Adipose tissue (tissue), 3 donors: ENCODE data around the gene HSPG2. TPM values are rescaled to one million over a fixed set of nuclear protein-coding genes. Genes with fewer than 3 reads are reported as not detected.

ENCODE experiments used
- H3K27ac ChIP-seq: one replicate; pipeline ENCODE4 v1.5.1; 2013; ENCODE audit warnings: low read depth, low read length
- WGBS, 3 donors: extraction: QIAGEN DNeasy Blood & Tissue Kit; methylation state at CpG; one replicate each; pipeline ENCODE4 v1.1.7; 2013; 5-methylcytosine and 5-hydroxymethylcytosine counted together
- polyA plus RNA-seq, 3 donors: library from polyadenylated mRNA; stranded (reverse); fragments of 200-250 nt; gene quantifications; one replicate each; pipeline ENCODE4 v1.2.3, GENCODE V29; 2013
- donor health status: healthy with polysubstance abuse.
- donor health status: Bipolar disorder and iron deficiency.
- donor health status: healthy.

HSPG2 gene
- polyA plus RNA-seq, 3 donors, result 34.7 to 225 (median 214) TPM

DNA sequence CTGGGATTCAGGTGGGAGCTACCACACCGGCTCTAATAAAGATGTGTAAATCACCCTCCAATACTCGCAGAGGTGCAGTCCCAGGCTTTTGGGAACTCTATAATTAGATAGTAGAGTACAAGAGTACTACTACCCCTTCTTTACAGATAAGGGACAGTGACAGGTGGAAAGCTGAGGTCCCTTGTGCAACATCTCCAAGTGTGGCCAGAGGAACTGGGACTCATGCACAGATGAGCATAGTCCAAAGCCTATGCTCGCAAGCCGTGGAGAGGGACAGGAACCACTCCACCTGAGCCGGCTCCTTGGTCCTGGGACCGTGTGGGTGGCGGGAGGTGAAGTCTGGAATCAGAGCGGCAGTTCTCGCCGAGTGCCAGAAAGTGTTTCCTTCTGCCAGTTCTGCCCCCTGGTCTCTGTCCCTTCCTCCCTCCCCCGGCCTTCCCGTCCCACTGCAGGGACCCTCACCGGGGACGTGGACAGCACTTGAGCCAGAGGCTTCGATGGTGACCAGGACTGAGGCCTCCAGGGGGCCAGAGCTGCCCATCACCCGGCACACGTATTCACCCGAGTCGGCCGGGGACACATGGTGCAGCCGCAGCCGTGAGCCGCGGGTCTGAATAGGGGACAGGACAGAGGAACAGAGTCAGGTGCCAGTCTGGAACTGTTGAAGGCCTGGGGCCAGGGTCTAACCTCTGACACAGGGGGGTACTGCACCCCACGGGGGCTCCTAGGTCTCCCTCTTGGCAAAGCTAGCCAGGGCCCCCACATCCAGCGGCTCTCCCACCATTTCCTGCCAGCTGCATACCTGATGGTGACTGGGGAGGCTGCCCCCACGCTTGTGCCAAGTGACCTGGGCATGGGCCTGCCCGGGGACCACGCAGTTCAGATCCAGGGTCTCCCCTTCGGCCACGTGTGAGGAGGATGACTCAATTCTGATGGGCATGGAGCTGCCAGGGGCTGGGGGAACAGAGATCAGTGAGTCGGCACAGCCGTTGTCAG, 91.2 kb downstream of the HSPG2 start:
- 90 to 94% (median 92%) methylated on average over 33 of the region's 33 CpGs for WGBS, 3 donors
- H3K27ac ChIP-seq, result no peak overlapping the region

DNA sequence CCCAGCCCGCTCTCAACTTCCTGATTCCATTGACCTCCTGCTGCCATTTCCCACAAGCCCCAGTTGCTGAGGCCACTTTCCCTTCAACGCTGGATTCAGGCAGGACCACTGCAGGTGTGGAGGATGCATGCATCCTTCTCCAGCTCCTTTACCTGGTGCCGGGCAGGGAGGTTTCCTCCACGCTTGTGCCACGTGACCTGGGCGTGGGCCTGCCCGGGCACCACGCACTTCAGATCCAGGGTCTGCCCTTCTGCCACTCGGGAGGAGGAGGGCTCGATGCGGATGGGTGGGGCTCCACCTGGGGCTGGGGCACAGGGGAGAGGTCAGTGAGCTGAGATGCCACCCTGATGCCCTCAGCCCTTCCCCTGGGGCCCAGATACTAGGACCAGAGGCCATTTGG, 93.1 kb downstream of the HSPG2 start:
- 86 to 94% (median 89%) methylated on average over 11 of the region's 11 CpGs for WGBS, 3 donors
- no peak overlapping the region for H3K27ac ChIP-seq

DNA sequence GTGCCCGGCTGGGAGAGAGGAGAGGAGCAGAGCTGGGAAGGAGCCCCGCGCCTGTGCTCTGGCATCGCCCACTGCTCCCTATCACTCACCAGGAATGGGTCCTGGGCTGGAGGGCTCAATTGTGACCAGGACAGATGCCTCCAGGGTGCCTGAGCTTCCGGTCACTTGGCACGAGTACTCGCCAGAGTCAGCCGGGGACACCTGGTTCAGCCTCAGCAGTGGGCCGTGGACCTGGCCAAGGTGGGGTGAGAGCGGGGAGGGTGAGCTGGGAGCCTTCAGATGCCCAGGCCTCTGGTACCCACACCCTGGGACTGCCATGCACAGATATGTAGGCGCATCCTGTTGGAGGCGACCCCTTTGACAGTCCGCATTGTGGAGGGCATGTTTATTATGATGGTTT, 93.9 kb downstream of the HSPG2 start:
- H3K27ac ChIP-seq, result no peak overlapping the region
- WGBS, 3 donors, result 92 to 96% (median 95%) methylated on average over 13 of the region's 13 CpGs

DNA sequence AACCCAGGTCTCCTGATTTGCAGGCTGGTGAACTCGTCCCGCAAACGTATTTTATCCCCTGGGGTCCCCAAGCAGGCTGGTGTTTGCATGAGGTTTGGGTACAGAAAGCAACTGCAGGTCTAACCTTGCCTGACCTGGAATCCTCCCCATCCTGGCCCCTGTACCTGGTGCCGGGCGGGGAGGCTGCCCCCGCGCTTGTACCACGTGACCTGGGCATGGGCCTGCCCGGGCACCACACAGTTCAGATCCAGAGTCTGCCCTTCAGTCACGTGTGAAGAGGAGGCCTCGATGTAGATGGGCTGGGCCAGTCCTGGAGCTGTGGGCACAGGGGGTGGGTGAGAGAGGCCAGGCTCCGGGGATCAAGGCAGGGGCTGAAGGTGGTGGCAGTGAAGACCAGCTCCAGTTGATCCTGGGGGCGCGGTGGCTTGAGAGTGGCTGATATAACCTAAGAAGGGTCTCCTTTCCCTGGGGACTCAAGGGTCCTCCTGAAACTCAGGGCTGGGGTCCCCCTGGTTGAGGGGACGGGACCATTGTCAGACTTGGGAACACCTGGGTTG, 94.4 kb downstream of the HSPG2 start:
- 81 to 94% (median 92%) methylated on average over 15 of the region's 15 CpGs for WGBS, 3 donors
- no peak overlapping the region for H3K27ac ChIP-seq

DNA sequence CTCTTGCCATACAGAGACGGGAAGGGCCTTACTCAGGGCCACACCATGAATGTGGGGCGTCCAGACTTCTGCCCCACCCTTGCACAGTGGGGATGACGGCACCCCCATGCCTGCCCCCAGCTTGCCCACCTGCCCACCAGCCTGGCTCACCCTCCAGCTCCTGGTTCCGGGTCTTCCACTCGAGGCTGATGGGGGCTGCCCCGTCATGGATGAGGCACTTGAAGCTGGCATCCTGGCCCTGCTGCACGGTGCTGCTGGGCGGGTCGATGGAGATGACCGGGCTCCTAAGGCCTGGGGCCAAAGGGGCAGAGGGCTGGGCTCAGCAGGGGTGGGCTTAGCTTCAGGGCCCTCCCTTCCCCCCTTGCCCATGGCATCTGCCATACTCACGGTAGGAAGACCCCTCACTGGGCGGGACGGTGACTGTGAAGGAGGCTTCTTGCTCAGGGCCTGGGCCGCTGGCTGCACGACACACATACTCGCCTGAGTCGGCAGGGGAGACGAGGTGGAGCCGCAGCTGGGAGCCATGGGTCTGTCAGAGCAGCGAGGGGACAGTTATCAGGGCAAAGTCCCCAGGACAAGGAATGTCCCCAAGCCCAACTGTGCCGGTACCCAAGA, 95.2 kb downstream of the HSPG2 start:
- WGBS, 3 donors, result 88 to 94% (median 94%) methylated on average over 21 of the region's 21 CpGs
- H3K27ac ChIP-seq, result no peak overlapping the region

DNA sequence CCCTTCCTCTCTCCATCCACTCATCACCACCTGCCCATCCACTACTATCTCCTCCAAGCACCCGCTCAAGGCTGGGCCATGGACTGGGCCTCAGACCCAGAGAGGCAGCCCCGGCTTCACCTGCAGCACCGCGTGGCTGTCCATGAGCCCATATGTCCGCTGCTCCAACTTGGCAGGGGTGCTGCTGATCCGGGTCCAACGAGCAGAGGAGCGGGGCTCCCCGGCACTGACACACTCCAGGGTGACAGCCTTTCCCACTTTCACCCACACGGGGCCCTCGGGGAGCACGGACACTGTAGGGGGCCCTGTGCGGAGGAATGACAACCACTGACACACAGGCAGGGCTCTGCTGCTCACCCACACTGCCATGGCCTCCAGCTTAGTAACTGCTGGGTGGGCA, 96.1 kb downstream of the HSPG2 start:
- no peak overlapping the region for H3K27ac ChIP-seq
- 90 to 96% (median 91%) methylated on average over 13 of the region's 13 CpGs for WGBS, 3 donors

DNA sequence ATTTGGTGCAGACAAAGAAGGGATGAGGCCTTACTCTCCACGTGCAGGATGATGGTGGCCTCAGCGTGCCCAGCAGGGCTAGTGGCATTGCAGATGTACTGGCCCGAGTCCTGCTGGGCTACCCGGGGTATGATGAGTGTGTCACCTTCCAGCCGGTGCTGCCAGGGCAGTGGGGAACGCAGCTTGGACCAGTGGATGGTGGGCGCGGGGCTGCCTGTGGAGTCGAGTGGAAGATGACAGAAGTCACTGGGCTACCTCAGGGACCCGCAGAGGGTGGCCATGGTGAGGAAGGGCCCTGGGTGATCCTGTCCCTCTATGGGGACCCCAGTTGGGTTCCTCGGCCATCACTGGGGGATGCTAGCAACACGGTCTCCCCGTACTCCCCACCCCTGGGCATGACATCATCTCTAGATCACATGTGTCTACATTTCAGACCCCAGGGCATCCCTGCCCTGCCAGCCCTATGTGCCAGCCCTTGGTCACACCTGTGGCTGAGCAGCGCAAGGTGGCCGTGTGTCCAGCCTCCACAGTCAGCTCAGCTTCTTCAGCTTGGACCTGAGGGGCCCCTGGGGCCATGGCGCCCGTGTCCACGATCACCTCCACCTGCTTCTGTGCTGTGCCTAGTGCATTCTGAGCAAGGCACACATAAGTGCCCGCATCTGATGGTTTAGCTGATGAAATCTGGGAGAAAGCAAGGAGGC, 97.6 kb downstream of the HSPG2 start:
- WGBS, 3 donors, result 90 to 96% (median 91%) methylated on average over 19 of the region's 19 CpGs
- H3K27ac ChIP-seq, result no peak overlapping the region

DNA sequence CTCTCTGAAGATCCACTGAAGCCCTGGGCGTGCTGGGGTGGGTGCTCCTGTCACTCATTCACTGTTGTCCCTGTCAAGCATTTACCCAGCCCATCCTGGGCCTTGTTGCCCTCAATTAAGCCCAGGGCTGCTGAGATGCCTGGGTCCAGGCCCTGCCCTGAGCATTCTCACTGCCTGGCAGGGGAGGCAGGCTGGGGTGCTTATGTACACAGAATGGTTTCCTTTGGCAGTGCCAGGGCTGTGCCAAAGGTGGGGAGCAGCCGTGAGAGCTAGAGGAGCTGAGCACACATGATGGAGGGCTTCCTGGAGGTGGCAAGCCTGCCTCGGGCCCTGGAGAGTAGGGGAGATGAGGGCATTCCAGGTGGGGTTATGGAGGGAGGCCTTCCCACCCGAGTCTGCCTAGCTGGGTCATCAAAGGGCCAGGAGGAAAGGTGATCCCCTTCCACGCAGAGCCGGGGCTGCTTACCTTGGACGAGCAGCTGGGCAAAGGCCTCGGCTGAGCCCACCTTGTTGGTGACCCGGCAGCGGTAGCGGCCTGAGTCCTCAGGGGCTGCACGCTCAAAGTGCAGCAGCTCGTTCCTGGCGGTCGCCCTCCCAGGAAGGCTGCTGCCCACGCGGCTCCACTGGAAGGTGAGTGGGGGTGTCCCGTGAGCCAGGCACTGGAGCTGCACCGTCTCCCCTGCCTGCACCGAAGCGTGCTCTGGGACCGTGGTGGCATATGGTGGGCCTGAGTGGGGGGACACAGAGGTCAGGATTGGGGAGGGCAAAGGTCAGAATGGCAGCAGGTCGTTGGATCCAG, 98.6 kb downstream of the HSPG2 start:
- WGBS, 3 donors, result 87 to 92% (median 89%) methylated on average over 23 of the region's 23 CpGs
- no peak overlapping the region for H3K27ac ChIP-seq

DNA sequence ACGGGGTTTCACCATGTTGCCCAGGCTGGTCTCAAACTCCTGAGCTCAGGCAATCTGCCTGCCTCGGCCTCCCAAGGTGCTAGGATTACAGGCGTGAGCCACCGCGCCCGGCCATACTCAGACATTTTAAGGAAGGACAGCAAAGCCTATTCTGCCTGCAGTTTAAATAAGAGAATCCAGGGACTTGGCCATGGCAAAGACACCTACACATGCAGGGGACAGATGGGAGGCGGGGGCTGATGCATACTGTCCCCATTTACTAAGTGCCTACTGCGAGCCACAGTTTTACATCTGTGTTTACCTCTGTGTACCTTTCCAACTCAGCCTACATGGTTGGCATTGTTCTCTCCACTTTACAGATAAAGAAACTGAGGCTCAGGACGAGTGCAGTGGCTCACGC, 99.6 kb downstream of the HSPG2 start:
- no peak overlapping the region for H3K27ac ChIP-seq
- WGBS, 3 donors, result 94 to 95% (median 95%) methylated on average over 9 to 10 of the region's 10 CpGs

DNA sequence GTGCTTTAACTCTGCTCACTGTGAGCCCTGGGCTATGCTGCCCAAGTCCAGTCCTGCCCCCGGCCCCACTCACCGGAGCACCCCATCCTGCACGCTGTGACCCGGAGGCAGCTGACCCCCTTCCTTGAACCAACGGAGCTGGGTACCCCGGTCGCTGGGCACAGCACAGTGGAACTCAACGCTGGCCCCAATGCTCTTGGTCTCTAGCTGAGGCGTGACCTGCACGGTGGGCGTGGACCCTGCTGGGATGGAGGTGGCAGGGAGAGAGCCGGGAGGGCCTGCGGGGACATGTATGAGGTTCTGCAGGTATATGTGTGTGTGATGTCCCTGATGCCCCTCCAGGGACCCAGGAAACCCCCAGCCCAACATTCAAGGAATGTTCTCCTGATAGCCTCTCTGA, 100.4 kb downstream of the HSPG2 start:
- no peak overlapping the region for H3K27ac ChIP-seq
- 94 to 99% (median 98%) methylated on average over 12 to 13 of the region's 13 CpGs for WGBS, 3 donors

DNA sequence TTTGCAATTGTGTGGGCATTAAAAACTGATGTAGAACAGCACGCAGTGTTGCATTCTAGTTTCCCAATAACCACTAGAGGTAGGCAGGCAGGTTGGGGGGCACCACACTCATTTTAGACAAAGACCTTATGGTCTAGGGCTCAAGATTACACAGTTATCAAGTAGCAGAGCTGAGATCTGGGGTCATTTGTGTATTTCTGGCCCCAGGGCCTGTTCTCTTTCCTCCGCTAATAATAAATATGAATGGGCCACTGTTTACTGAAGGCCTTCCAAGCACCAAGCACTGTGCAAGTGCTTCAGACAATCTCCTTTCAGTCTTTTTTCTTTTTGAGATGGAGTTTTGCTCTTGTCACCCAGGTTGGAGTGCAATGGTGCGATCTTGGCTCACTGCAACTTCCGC, 101.1 kb downstream of the HSPG2 start:
- WGBS, 3 donors, result 96 to 100% (median 97%) methylated on average over 4 of the region's 4 CpGs

DNA sequence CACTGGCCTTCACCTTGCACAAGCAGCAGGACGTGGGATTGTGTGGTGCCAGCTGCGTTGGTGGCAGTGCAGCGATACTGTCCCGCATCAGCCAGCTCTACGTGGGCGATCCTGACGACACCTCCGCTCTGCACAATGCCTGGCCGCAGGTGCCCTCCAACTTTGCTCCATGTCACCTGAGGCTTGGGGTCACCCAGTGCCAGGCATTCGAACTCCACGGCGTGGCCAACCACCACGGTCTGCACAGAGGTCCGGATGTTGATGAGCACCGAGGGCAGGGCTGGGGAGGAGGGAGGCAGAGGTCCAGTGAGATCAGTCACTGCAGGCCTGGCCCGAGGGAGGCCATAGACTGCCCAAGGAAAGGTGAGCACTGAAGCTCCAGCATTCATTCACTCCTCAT, 102.4 kb downstream of the HSPG2 start:
- WGBS, 3 donors, result 91 to 96% (median 95%) methylated on average over 16 of the region's 16 CpGs
- no peak overlapping the region for H3K27ac ChIP-seq

More for the DNA sequence above, 101.1 kb downstream of the HSPG2 start:
- no peak overlapping the region for H3K27ac ChIP-seq

DNA sequence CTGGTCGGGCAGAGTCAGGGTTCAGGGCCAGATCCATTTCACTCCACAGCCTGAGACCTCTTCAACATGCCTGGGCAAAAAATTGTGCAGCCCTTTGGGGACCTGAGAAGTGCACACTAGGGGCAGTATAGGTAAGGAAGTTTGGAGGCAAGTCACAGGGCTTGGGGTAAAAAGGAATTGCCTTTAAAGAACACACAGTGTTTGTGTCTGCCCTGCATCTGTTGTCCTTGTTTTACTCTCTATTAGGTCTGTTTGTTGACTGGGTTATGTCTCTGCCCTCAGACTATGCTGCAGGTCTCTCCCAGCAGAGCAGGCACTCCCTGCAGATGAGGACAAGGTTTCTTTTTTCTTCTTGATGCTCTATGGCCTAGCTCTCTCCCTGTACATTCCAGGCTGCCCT, 103.0 kb downstream of the HSPG2 start:
- no peak overlapping the region for H3K27ac ChIP-seq
- 88 to 100% (median 95%) methylated on average over 1 of the region's 1 CpG for WGBS, 3 donors

DNA sequence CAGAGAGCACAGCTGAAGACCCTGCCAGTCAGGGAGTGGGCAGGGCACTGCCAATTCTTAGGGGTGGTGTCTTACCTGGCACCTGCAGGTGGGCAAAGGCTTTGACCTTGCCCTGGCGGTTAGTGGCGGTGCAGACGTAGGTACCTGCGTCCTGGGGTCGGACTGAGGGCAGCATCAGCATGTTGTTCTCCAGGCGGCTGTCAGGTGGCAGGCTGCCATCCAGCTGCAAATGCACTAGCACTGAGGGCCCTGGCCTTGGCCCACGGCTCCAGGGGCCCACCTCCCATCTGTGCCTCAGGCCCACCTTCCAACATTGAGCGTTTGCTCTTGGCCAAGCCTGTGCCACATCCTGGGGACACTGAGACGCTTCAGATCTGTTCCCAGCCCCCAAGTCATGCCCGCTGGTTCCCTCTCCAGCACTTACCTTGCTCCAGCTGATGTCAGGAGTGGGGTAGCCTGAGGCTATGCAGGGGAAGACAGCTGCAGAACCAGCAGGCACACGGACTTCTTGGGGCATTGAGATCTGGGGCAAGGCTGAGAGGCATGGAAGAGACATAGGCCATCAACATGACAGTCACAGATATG, 103.6 kb downstream of the HSPG2 start:
- no peak overlapping the region for H3K27ac ChIP-seq
- 86 to 88% (median 88%) methylated on average over 11 of the region's 11 CpGs for WGBS, 3 donors

DNA sequence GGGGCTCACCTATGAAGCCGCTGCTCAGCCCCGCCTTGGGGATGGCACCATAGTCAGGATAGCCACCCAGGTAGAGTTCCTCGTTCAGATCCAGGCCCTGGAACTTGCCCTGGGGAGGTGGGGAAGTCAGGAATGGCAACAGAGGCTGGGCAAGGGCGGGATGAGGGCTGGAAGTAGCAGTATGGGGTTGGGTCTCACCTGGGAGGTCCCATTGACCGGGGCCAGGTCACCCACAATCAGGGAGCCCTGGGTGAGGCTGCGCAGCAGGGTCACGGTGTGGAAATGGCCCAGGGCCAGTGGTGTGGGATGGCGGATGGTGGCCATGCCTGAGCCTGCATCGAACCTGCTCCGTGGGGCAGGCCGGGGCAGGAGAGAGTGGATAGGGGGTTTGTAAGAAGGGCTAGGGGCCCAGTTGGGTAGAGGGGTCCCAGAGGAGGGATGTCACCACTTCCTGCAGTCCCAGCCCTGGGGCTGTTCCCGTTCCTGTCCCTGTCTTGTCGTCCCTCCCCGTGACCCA, 105.6 kb downstream of the HSPG2 start:
- WGBS, 3 donors, result 81 to 99% (median 82%) methylated on average over 11 to 14 of the region's 14 CpGs
- no peak overlapping the region for H3K27ac ChIP-seq

DNA sequence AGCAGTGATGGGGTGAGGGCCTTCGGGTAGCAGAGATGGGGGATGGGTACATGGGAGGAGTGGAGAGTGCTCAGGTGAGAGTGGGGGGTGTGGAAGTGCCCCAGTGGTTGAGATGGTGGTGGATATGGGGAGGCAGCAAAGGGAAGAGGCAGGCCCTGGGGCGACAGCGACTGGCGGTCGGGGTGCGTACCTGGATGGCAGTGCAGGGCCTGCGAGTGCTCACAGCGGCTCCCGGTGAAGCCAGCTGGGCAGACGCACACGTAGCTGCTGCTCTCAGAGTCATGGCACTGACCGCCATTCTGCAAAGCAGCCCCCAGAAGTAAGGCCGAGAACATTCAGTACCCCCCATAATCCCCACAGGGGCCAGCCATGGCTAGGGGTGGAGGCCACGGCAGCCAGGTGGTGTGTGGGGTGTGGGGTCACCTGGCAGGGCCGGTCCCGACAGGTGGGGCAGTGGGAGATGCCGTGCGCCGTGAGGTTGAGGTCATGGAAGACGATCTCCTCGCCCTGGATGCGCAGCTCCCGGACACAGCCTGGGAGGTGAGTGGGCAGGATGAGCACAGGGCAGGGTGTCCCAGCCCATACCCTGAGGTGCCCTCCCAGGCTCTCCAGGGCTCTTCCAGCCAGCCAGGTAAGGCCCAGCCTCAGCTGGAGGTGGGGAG, 106.2 kb downstream of the HSPG2 start:
- no peak overlapping the region for H3K27ac ChIP-seq
- 94 to 97% (median 95%) methylated on average over 23 of the region's 23 CpGs for WGBS, 3 donors

DNA sequence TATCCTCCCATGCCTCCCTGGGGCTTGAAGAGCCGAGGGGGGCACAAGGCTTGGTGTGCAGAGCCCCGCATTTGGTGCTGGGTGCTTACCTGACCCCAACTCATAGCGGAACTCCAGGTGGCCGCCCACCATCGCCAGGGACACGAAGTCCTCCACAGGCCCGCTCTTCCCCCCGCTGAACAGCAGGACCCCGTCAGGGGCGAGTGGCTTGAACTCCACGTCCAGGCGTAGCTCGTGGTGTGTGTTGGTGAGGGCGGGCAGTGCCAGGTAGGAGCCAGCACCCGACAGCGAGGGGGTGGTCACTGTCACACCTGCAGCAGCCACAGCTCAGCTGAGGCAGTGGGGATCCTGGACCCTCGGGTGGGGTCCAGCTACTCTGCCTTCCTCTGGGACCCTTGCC, 107.8 kb downstream of the HSPG2 start:
- H3K27ac ChIP-seq, result no peak overlapping the region
- 91 to 96% (median 95%) methylated on average over 17 of the region's 17 CpGs for WGBS, 3 donors
